Measurements from ENCODE around the gene SPACA6. TPM values are rescaled to one million over a fixed set of nuclear protein-coding genes. Genes with fewer than 3 reads are reported as not detected.

The SPACA6 gene
- total and polyA plus RNA-seq, 2 donors (not counting 1 experiment from before 2014, with no cell fraction given), result 5.5 to 8.6 TPM

GRCh38 chr19:51706296-51706695 is 13.2 kb downstream of the SPACA6 start:
- Histone ChIP-seq H3K36me3 (ENCODE audit: control insufficient read depth, insufficient read depth, low read length) (peaks cover 19% of the 10 kb centered on the region), H3K4me2 (ENCODE audit: extremely low read depth, insufficient read depth, low read length) (no peak overlapping the region), H3K9ac (ENCODE audit: insufficient read depth, low read length) (no peak overlapping the region), H3K4me1 (ENCODE audit: control insufficient read depth, extremely low read depth, insufficient read depth, low read length) (peaks cover 3% of the 10 kb centered on the region), H3K27ac (ENCODE audit: insufficient read depth, low read length) (no peak overlapping the region), H2AFZ (ENCODE audit: low read length) (no peak overlapping the region), H4K20me1 (ENCODE audit: control insufficient read depth, extremely low read depth, insufficient read depth, low read length) (no peaks in the 10 kb centered on the region), H3K79me2 (ENCODE audit: control insufficient read depth, insufficient read depth, low read length) (no peaks in the 10 kb centered on the region), H3K9me3 (ENCODE audit: control insufficient read depth, insufficient read depth, low read depth, low read length) (no peaks in the 10 kb centered on the region), H3K27me3 (ENCODE audit: control insufficient read depth, insufficient read depth, low read length) (no peaks in the 10 kb centered on the region), H3K4me3 (replicated peaks in 1 of 4; ENCODE audit: control extremely low read depth in 1 of 4, insufficient read depth in 1 of 4, low read depth in 3 of 4, low read length in 4 of 4) (no peak overlapping the region)
- DNase-seq (ENCODE audit: low read depth in 2 of 2), result no peak
- TF ChIP-seq CTCF (conservative IDR thresholded peaks at IDR 0.05 in 1 of 2, IDR thresholded peaks at IDR 0.05 in 1 of 2; ENCODE audit: low read depth in 1 of 2, low read length in 2 of 2) (no peak), EZH2 (IDR thresholded peaks at IDR 0.05; ENCODE audit: low read length, missing control alignments) (no peak)

- Histone ChIP-seq H4K20me1 (ENCODE audit: control insufficient read depth, extremely low read depth, insufficient read depth, low read length) (no peaks in the 10 kb centered on the region), H3K4me1 (ENCODE audit: control insufficient read depth, extremely low read depth, insufficient read depth, low read length) (peaks cover 3% of the 10 kb centered on the region), H3K27me3 (ENCODE audit: control insufficient read depth, insufficient read depth, low read length) (no peaks in the 10 kb centered on the region), H3K27ac (ENCODE audit: insufficient read depth, low read length) (no peak overlapping the region), H3K4me2 (ENCODE audit: extremely low read depth, insufficient read depth, low read length) (no peak overlapping the region), H3K9ac (ENCODE audit: insufficient read depth, low read length) (no peak overlapping the region), H2AFZ (ENCODE audit: low read length) (no peak overlapping the region), H3K36me3 (ENCODE audit: control insufficient read depth, insufficient read depth, low read length) (peaks cover 15% of the 10 kb centered on the region), H3K4me3 (replicated peaks in 1 of 4; ENCODE audit: control extremely low read depth in 1 of 4, insufficient read depth in 1 of 4, low read depth in 3 of 4, low read length in 4 of 4) (no peak overlapping the region), H3K9me3 (ENCODE audit: control insufficient read depth, insufficient read depth, low read depth, low read length) (no peaks in the 10 kb centered on the region), H3K79me2 (ENCODE audit: control insufficient read depth, insufficient read depth, low read length) (no peaks in the 10 kb centered on the region)
- TF ChIP-seq CTCF (conservative IDR thresholded peaks at IDR 0.05 in 1 of 2, IDR thresholded peaks at IDR 0.05 in 1 of 2; ENCODE audit: low read depth in 1 of 2, low read length in 2 of 2), result no peak
- TF ChIP-seq EZH2 (IDR thresholded peaks at IDR 0.05; ENCODE audit: low read length, missing control alignments), result no peak
- no peak for DNase-seq (ENCODE audit: low read depth in 2 of 2)
Measured at GRCh38 chr19:51706885-51707284, 13.8 kb downstream of the SPACA6 start.

- Histone ChIP-seq H3K27me3 (ENCODE audit: control insufficient read depth, insufficient read depth, low read length) (no peaks in the 10 kb centered on the region), H3K4me3 (replicated peaks in 1 of 4; ENCODE audit: control extremely low read depth in 1 of 4, insufficient read depth in 1 of 4, low read depth in 3 of 4, low read length in 4 of 4) (no peak overlapping the region), H3K36me3 (ENCODE audit: control insufficient read depth, insufficient read depth, low read length) (peaks cover 5% of the 10 kb centered on the region), H3K9me3 (ENCODE audit: control insufficient read depth, insufficient read depth, low read depth, low read length) (no peaks in the 10 kb centered on the region), H3K27ac (ENCODE audit: insufficient read depth, low read length) (no peak overlapping the region), H3K4me1 (ENCODE audit: control insufficient read depth, extremely low read depth, insufficient read depth, low read length) (peaks cover 3% of the 10 kb centered on the region), H2AFZ (ENCODE audit: low read length) (no peak overlapping the region), H3K4me2 (ENCODE audit: extremely low read depth, insufficient read depth, low read length) (no peak overlapping the region), H3K79me2 (ENCODE audit: control insufficient read depth, insufficient read depth, low read length) (no peaks in the 10 kb centered on the region), H3K9ac (ENCODE audit: insufficient read depth, low read length) (no peak overlapping the region), H4K20me1 (ENCODE audit: control insufficient read depth, extremely low read depth, insufficient read depth, low read length) (no peaks in the 10 kb centered on the region)
- no peak for TF ChIP-seq EZH2 (IDR thresholded peaks at IDR 0.05; ENCODE audit: low read length, missing control alignments)
- TF ChIP-seq CTCF (conservative IDR thresholded peaks at IDR 0.05 in 1 of 2, IDR thresholded peaks at IDR 0.05 in 1 of 2; ENCODE audit: low read depth in 1 of 2, low read length in 2 of 2), result no peak
- no peak for DNase-seq (ENCODE audit: low read depth in 2 of 2)
Measured at GRCh38 chr19:51708811-51709210, 15.7 kb downstream of the SPACA6 start.

Data from fibroblast of lung (primary cell).